ENCODE measurements around the gene KRT15. TPM values are rescaled to one million over a fixed set of nuclear protein-coding genes. Genes with fewer than 3 reads are reported as not detected.

The KRT15 gene
- total and polyA plus RNA-seq, 9 of the 15 experiments (the other 6 are each of a cell fraction or from before 2014, with no cell fraction given): 0.28 to 4.4 (median 0.56) TPM

- TF ChIP-seq ZNF445 (CRISPR knock-in tag; IDR thresholded peaks at IDR 0.05; ENCODE audit: low read depth): no peak
- TF ChIP-seq PCBP1 (IDR thresholded peaks at IDR 0.05; ENCODE audit: low read depth, low read length, poor library complexity, severe bottlenecking): no peak
- TF ChIP-seq EGR1 (conservative IDR thresholded peaks at IDR 0.05): no peak
- no peak for TF ChIP-seq HMGN3 (IDR thresholded peaks at IDR 0.05; ENCODE audit: borderline replicate concordance, extremely low read depth, insufficient read length, low read depth, low read length)
- no peak for TF ChIP-seq SMAD2 (IDR thresholded peaks at IDR 0.05; ENCODE audit: low read depth, low read length)
- no peak for TF ChIP-seq ZSCAN29 (IDR thresholded peaks at IDR 0.05)
- no peak for TF ChIP-seq ETS1 (conservative IDR thresholded peaks at IDR 0.05; ENCODE audit: control insufficient read depth, low read depth, low read length)
These were observed 11.7 kb upstream of the KRT15 start (continued) for GRCh38 chr17:41530062-41531048.

DNA sequence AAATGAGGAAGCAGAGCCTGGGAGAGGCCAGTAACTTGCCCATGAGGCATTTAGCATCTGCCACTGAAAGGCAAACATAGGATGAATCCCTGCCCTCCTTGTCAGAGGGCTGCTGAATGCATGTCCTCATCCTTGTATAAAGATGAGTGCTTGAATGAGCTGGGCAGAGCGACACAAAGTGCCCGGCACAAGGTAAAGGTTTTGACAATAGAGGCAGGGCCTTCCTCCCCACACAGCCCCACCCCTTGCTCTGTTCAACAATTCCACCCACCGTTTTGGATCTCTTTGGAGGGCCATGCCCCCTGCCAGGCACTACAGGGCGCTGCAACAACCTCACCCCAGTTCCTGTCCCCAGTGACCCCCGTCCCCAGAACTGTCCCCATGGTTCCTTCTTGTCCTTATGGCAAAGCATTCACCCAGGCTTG is 10.8 kb upstream of the KRT15 start:
- peak overlapping the region; percentile 87 for H3K4me2 ChIP-seq (ENCODE audit: insufficient read depth, low read length)
- no peak for TF ChIP-seq PCBP2 (IDR thresholded peaks at IDR 0.05; ENCODE audit: low read depth, low read length, poor library complexity, severe bottlenecking)
- no peak for TF ChIP-seq CBX8 (IDR thresholded peaks at IDR 0.05; ENCODE audit: borderline replicate concordance, extremely low read depth, low read depth, low read length, poor library complexity, severe bottlenecking)
- TF ChIP-seq, protein P1, sequence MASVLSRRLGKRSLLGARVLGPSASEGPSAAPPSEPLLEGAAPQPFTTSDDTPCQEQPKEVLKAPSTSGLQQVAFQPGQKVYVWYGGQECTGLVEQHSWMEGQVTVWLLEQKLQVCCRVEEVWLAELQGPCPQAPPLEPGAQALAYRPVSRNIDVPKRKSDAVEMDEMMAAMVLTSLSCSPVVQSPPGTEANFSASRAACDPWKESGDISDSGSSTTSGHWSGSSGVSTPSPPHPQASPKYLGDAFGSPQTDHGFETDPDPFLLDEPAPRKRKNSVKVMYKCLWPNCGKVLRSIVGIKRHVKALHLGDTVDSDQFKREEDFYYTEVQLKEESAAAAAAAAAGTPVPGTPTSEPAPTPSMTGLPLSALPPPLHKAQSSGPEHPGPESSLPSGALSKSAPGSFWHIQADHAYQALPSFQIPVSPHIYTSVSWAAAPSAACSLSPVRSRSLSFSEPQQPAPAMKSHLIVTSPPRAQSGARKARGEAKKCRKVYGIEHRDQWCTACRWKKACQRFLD (CRISPR knock-in tag; IDR thresholded peaks at IDR 0.05): peak; percentile 83; the same call in 1 of the 2 replicates

More for the DNA sequence above, 10.8 kb upstream of the KRT15 start:
- POLR2A ChIA-PET: interaction anchor here (0.7 to 4.3 kb wide), 7 partner anchors 10 to 160 kb away, joined by 3 to 23 read pairs (median 7); partner anchors contain the start of genes EIF1 and KRT15
- Histone ChIP-seq H3K27me3 (ENCODE audit: control insufficient read depth in 2 of 2, insufficient read depth in 2 of 2, low read length in 2 of 2) (no peaks in the 10 kb centered on the region), H3K9me1 (ENCODE audit: control insufficient read depth, insufficient read depth, low read length) (no peaks in the 10 kb centered on the region), H2AFZ (ENCODE audit: low read depth, low read length) (peak overlapping the region; percentile 80; the same call in 1 of the 2 replicates), H3K36me3 (ENCODE audit: control insufficient read depth, insufficient read depth, low read length) (peaks cover 15% of the 10 kb centered on the region; the same call in 1 of the 3 replicates), H3K4me1 (replicated peaks in 1 of 2; ENCODE audit: control insufficient read depth in 2 of 2, insufficient read depth in 2 of 2, low read length in 2 of 2) (peaks cover 45 to 64% of the 10 kb centered on the region in 2 experiments), H3K79me2 (ENCODE audit: control insufficient read depth, insufficient read depth, low read length) (peaks cover 32% of the 10 kb centered on the region), H3K9me3 (replicated peaks; ENCODE audit: control insufficient read depth, insufficient read depth, low read depth, low read length) (no peaks in the 10 kb centered on the region), H3K4me3 (peak overlapping the region; percentile 11; the same call in 1 of the 2 replicates), H4K20me1 (replicated peaks; ENCODE audit: control insufficient read depth, insufficient read depth, low read length) (no peaks in the 10 kb centered on the region; the same call in 1 of the 2 replicates), H3K9ac (ENCODE audit: insufficient read depth in 1 of 2, low read depth in 2 of 2, low read length in 2 of 2) (peak overlapping the region; percentile 62 to 86; a peak in 3 of 4 replicates), H3K27ac (ENCODE audit: extremely low read depth, low read depth, low read length) (peak overlapping the region; percentile 94)
- intact Hi-C loops (cut with micrococcal nuclease): no loop called here
- peak; percentile 35 for FAIRE-seq
- in situ Hi-C loops (cut with MboI): no loop called here
- peak in 1 of 4 experiments; percentile 37 for DNase-seq (ENCODE audit: extremely low read depth in 1 of 4, low spot score in 3 of 4)
- peak; percentile 1 for ATAC-seq
- BruUV-seq (replicated peaks): no TSS peak
- 17% methylated on average over 5 of the region's 5 CpGs for WGBS (ENCODE audit: insufficient coverage, low coverage, missing lambda C conversion rate)
- CTCF ChIA-PET (ENCODE audit: low intra/inter-chr PET ratio): interaction anchor here (0.6 to 0.7 kb wide), 2 partner anchors 55 to 173 kb away, joined by 3 to 6 read pairs; no protein-coding TSS in a partner anchor
